ENCODE data around the gene KDM6A. TPM values are rescaled to one million over a fixed set of nuclear protein-coding genes. Genes with fewer than 3 reads are reported as not detected.

Gene KDM6A
- polyA plus RNA-seq, 1 of the 3 experiments (the other 2 are of a cell fraction), result 7.4 TPM

GRCh38 chrX:45133465-45133864 lies 260.5 kb downstream of the KDM6A start:
- POLR2A ChIA-PET, result no interaction called here
- no peak for TF ChIP-seq REST (IDR thresholded peaks at IDR 0.05; ENCODE audit: low read depth, low read length)
- TF ChIP-seq GATA2 (CRISPR knock-in tag; IDR thresholded peaks at IDR 0.05), result no peak
- no peaks in the 10 kb centered on the region for H3K36me3 ChIP-seq (replicated peaks in 1 of 2; ENCODE audit: control insufficient read depth in 1 of 2, insufficient read depth in 2 of 2, low read length in 1 of 2)
- H3K9me2 ChIP-seq, result no peaks in the 10 kb centered on the region
- no peak for DNase-seq
- no peak overlapping the region for H2AFZ ChIP-seq (ENCODE audit: low read depth)
- no peak overlapping the region for H3K4me2 ChIP-seq
- no peaks in the 10 kb centered on the region for H3K79me2 ChIP-seq (ENCODE audit: insufficient read depth)
- no peak overlapping the region for H3K9ac ChIP-seq
- H3K27ac ChIP-seq (ENCODE audit: low read depth in 2 of 2, low read length in 1 of 2), result no peak overlapping the region
- H3K4me3 ChIP-seq (ENCODE audit: low read depth in 2 of 2, low read length in 1 of 2), result no peak overlapping the region
- no peaks in the 10 kb centered on the region for H4K20me1 ChIP-seq (ENCODE audit: insufficient read depth)
- CTCF ChIA-PET, result no interaction called here
- H3K9me3 ChIP-seq, result no peaks in the 10 kb centered on the region
- H3F3A ChIP-seq (replicated peaks; ENCODE audit: insufficient read depth), result peaks cover 4% of the 10 kb centered on the region
- no peaks in the 10 kb centered on the region for H3K4me1 ChIP-seq (ENCODE audit: control insufficient read depth in 1 of 2, insufficient read depth in 2 of 2, low read depth in 1 of 2, low read length in 1 of 2)
- WGBS (ENCODE audit: low lambda C conversion rate), result 48% methylated on average over 3 of the region's 3 CpGs
- no peaks in the 10 kb centered on the region for H3K27me3 ChIP-seq (ENCODE audit: insufficient read depth)

- H3K4me1 ChIP-seq (ENCODE audit: control insufficient read depth in 1 of 2, insufficient read depth in 2 of 2, low read depth in 1 of 2, low read length in 1 of 2), result no peaks in the 10 kb centered on the region
- ChIA-PET CTCF (no interaction called here), POLR2A (no interaction called here)
- no peak overlapping the region for H3K9ac ChIP-seq
- no peak overlapping the region for H3K4me2 ChIP-seq
- TF ChIP-seq RXRA (IDR thresholded peaks at IDR 0.05; ENCODE audit: borderline replicate concordance, low read depth) (no peak), REST (IDR thresholded peaks at IDR 0.05; ENCODE audit: low read depth, low read length) (no peak), SIN3A (IDR thresholded peaks at IDR 0.05; ENCODE audit: borderline replicate concordance, low read depth, low read length) (no peak), CTCF (IDR thresholded peaks at IDR 0.05) (no peak)
- no peaks in the 10 kb centered on the region for H3K79me2 ChIP-seq (ENCODE audit: insufficient read depth)
- H4K20me1 ChIP-seq (ENCODE audit: insufficient read depth), result no peaks in the 10 kb centered on the region
- H3K27ac ChIP-seq (ENCODE audit: low read depth in 2 of 2, low read length in 1 of 2), result no peak overlapping the region
- no peak overlapping the region for H2AFZ ChIP-seq (ENCODE audit: low read depth)
- H3K9me3 ChIP-seq, result no peaks in the 10 kb centered on the region
- H3F3A ChIP-seq (replicated peaks; ENCODE audit: insufficient read depth), result peaks cover 4% of the 10 kb centered on the region
- H3K36me3 ChIP-seq (replicated peaks in 1 of 2; ENCODE audit: control insufficient read depth in 1 of 2, insufficient read depth in 2 of 2, low read length in 1 of 2), result no peaks in the 10 kb centered on the region
- 83% methylated on average over 5 of the region's 7 CpGs for WGBS (ENCODE audit: low lambda C conversion rate)
- H3K9me2 ChIP-seq, result no peaks in the 10 kb centered on the region
- DNase-seq, result no peak
- no peaks in the 10 kb centered on the region for H3K27me3 ChIP-seq (ENCODE audit: insufficient read depth)
- H3K4me3 ChIP-seq (ENCODE audit: low read depth in 2 of 2, low read length in 1 of 2), result no peak overlapping the region
These were observed 261.3 kb downstream of the KDM6A start for GRCh38 chrX:45134315-45134731.
